Keratinocyte (primary cell): ENCODE measurements around the gene RANBP3.

Source experiments
- CTCF ChIP-seq, 3 experiments: IDR thresholded peaks in 1 of 3; conservative IDR thresholded peaks in 1 of 3; optimal IDR thresholded peaks in 1 of 3; 2 replicates in 2 of 3; 3 replicates in 1 of 3; pipeline versions ENCODE3 to v1.5.1; 2011; ENCODE audit warnings: low read length in 3 of 3, mild to moderate bottlenecking in 3 of 3, moderate library complexity in 2 of 3, control low read depth in 1 of 3, inconsistent platforms in 1 of 3; ENCODE audit not compliant: insufficient read depth in 2 of 3; ENCODE audit errors: extremely low read depth in 1 of 3
- EZH2 ChIP-seq: IDR thresholded peaks from one replicate; pipeline ENCODE4 v1.6.1; 2012; ENCODE audit warnings: inconsistent platforms, mild to moderate bottlenecking, low read length, moderate library complexity

GRCh38 chr19:6026390-6027227 is 48.7 kb upstream of the RANBP3 start:
- TF ChIP-seq CTCF (optimal IDR thresholded peaks at IDR 0.05 in 1 of 3, IDR thresholded peaks at IDR 0.05 in 1 of 3, conservative IDR thresholded peaks at IDR 0.05 in 1 of 3; ENCODE audit: extremely low read depth in 1 of 3, insufficient read depth in 2 of 3, low read length in 3 of 3): no peak
- TF ChIP-seq EZH2: no peak
